GM12878 (cell line): ENCODE results near the gene SPN. TPM values are rescaled to one million over a fixed set of nuclear protein-coding genes. Genes with fewer than 3 reads are reported as not detected.

ENCODE experiments used
- ATAC-seq: fragments of 200-7000 bp; cut with Tn5 transposase; 3 replicates; pipeline ENCODE4 v1.9.1; 2020; ENCODE audit warnings: mild to moderate bottlenecking, moderate library complexity
- BruUV-seq: library from RNA; stranded (reverse); fragments of 400-500 nt; replicated peaks from 2 replicates; lab custom pipeline; 2021; lab: Mats Ljungman, UMichigan
- CTCF ChIA-PET: fragments of 300-600 bp; sonication (Branson Sonifier 250); formaldehyde crosslinking; extraction: SDS; loops from one replicate; lab custom pipeline; 2021; ENCODE audit warnings: inconsistent platforms; lab: Yijun Ruan, JAX
- POLR2A ChIA-PET: fragments of 350-600 bp; formaldehyde crosslinking; extraction: SDS; loops from one replicate; lab custom pipeline; 2021; ENCODE audit warnings: inconsistent platforms; lab: Charles Lee
- RAD21 ChIA-PET: fragments of 300-600 bp; sonication (Branson Sonifier 250); formaldehyde crosslinking; loops from one replicate; lab custom pipeline; 2023; ENCODE audit warnings: antibody characterized with exemption; ENCODE audit not compliant: unreplicated experiment; lab: Charles Lee
- SMC1A ChIA-PET: fragments of 300-600 bp; sonication (Branson Sonifier 250); formaldehyde crosslinking; loops from one replicate; lab custom pipeline; 2023; ENCODE audit not compliant: unreplicated experiment, uncharacterized antibody; lab: Charles Lee
- DNase-seq: peaks from one replicate; pipeline ENCODE4 v3.0.0-alpha.2; 2011; ENCODE audit warnings: low read depth, low spot score
- FAIRE-seq: peaks from 3 replicates; lab custom pipeline; 2011; peaks lifted over from hg19 to GRCh38; lab: Jason Lieb, UNC
- H2AFZ ChIP-seq: 2 replicates; pipeline ENCODE4 v1.6.0; 2011; ENCODE audit warnings: low read depth, low read length, control low read depth; ENCODE audit not compliant: control insufficient read depth
- H3K27ac ChIP-seq: 2 replicates; pipeline ENCODE4 v1.5.1; 2011; ENCODE audit warnings: control low read depth; ENCODE audit not compliant: control insufficient read depth, insufficient read depth
- H3K27me3 ChIP-seq, 2 experiments: replicated peaks in 1 of 2; 2 replicates each; pipeline versions ENCODE4 v1.6.0 to v1.6.1; 2011; ENCODE audit warnings: low read length in 1 of 2; ENCODE audit not compliant: control insufficient read depth in 2 of 2, insufficient read depth in 2 of 2
- H3K36me3 ChIP-seq, 2 experiments: 2 replicates each; pipeline ENCODE4 v1.5.1; 2011; ENCODE audit warnings: low read length in 1 of 2; ENCODE audit not compliant: control insufficient read depth in 2 of 2, insufficient read depth in 2 of 2
- H3K4me1 ChIP-seq: 2 replicates; pipeline ENCODE4 v1.6.1; 2011; ENCODE audit warnings: mild to moderate bottlenecking, low read length, moderate library complexity, mixed read lengths; ENCODE audit not compliant: control insufficient read depth, insufficient read depth
- H3K4me2 ChIP-seq: 2 replicates; pipeline ENCODE4 v1.6.0; 2011; ENCODE audit warnings: control low read depth; ENCODE audit not compliant: control insufficient read depth, insufficient read depth
- H3K4me3 ChIP-seq: fragments of 200-600 bp; sonication (generic); 2 replicates; pipeline ENCODE4 v1.5.1; 2016
- H3K79me2 ChIP-seq: 2 replicates; pipeline ENCODE4 v1.6.0; 2011; ENCODE audit warnings: low read length; ENCODE audit not compliant: control insufficient read depth, insufficient read depth
- H3K9ac ChIP-seq: 2 replicates; pipeline ENCODE4 v1.8.0; 2011; ENCODE audit warnings: low read length, control low read depth, mixed read lengths; ENCODE audit not compliant: control insufficient read depth, insufficient read depth
- H3K9me3 ChIP-seq: replicated peaks from 3 replicates; pipeline ENCODE4 v1.5.1; 2011; ENCODE audit warnings: mild to moderate bottlenecking, low read length; ENCODE audit not compliant: control insufficient read depth, insufficient read depth
- H4K20me1 ChIP-seq: 2 replicates; pipeline ENCODE4 v1.6.0; 2011; ENCODE audit not compliant: control insufficient read depth, insufficient read depth
- BCL3 ChIP-seq: IDR thresholded peaks from 2 replicates; pipeline ENCODE4 v1.6.1; 2011; ENCODE audit warnings: borderline replicate concordance, low read depth, mild to moderate bottlenecking, moderate library complexity, low read length; ENCODE audit not compliant: insufficient read depth, poor library complexity, severe bottlenecking
- BCLAF1 ChIP-seq: fragments of 450-650 bp; IDR thresholded peaks from 2 replicates; pipeline ENCODE4 v1.6.1; 2017; ENCODE audit warnings: antibody characterized with exemption, mild to moderate bottlenecking, moderate library complexity
- E2F4 ChIP-seq: IDR thresholded peaks from 2 replicates; pipeline ENCODE4 v1.6.1; 2012; ENCODE audit warnings: low read depth, low read length, improper control_type of control experiment
- MYB ChIP-seq: fragments of 150-350 bp; IDR thresholded peaks from 2 replicates; pipeline ENCODE4 v1.6.1; 2014; ENCODE audit warnings: mild to moderate bottlenecking, low read depth, low read length, borderline replicate concordance
- SIN3A ChIP-seq: IDR thresholded peaks from 2 replicates; pipeline ENCODE4 v1.6.1; 2012; ENCODE audit warnings: low read depth, low read length, improper control_type of control experiment
- SMAD5 ChIP-seq: IDR thresholded peaks from 2 replicates; pipeline ENCODE4 v1.6.1; 2016; ENCODE audit warnings: antibody characterized with exemption, low read depth
- TCF3 ChIP-seq: IDR thresholded peaks from 2 replicates; pipeline ENCODE4 v1.6.1; 2012; ENCODE audit warnings: low read depth, mild to moderate bottlenecking, low read length, borderline replicate concordance; ENCODE audit not compliant: insufficient read depth
- YY1 ChIP-seq: IDR thresholded peaks from 2 replicates; pipeline ENCODE4 v1.6.1; 2011; ENCODE audit warnings: low read depth, mild to moderate bottlenecking, low read length
- ZBTB40 ChIP-seq: fragments of 450-650 bp; IDR thresholded peaks from 2 replicates; pipeline ENCODE4 v1.6.1; 2016; ENCODE audit warnings: mild to moderate bottlenecking, moderate library complexity, borderline replicate concordance
- ZNF24 ChIP-seq: fragments of 450-650 bp; IDR thresholded peaks from 2 replicates; pipeline ENCODE4 v1.6.1; 2017; ENCODE audit warnings: antibody characterized with exemption, mild to moderate bottlenecking
- ZNF274 ChIP-seq: IDR thresholded peaks from one replicate; pipeline ENCODE4 v1.8.0; 2011; ENCODE audit not compliant: insufficient read length, insufficient read depth
- WGBS: methylation state at CpG from one replicate; pipeline ENCODE4 v1.1.6; 2016; ENCODE audit warnings: low lambda C conversion rate; ENCODE audit not compliant: insufficient replicate concordance, insufficient coverage; ENCODE audit errors: missing lambda C conversion rate; 5-methylcytosine and 5-hydroxymethylcytosine counted together
- in situ Hi-C: fragments of 300-500 bp; cut with MboI; formaldehyde crosslinking; loops from 9 replicates; pipeline ENCODE4 v1.14.3; 2018; ENCODE audit warnings: mixed read lengths
- intact Hi-C: fragments of 100-400 bp; cut with micrococcal nuclease; formaldehyde crosslinking; loops from one replicate; pipeline ENCODE4 v1.14.2; 2022; ENCODE audit not compliant: unreplicated experiment
- polyA plus RNA-seq, 11 experiments: library from polyadenylated mRNA; depleted of rRNA in 4 of 11; unstranded in 6 of 11; stranded (reverse) in 5 of 11; fragments of >200 nt; fragmentation: Nextera tagmentation in 4 of 11; fragmentation: Illumina TruSeq in 1 of 11; extraction: Ambion mirVana in 4 of 11; extraction: Trizol in 1 of 11; gene quantifications; 1 replicate in 1 of 11; 2 replicates in 10 of 11; pipeline versions ENCODE4 v1.2.1 to v1.2.3, GENCODE V29; 2011 to 2016; ENCODE audit warnings: inconsistent platforms in 2 of 11, missing spikeins in 2 of 11, low read depth in 1 of 11
- total RNA-seq, 4 experiments: library from RNA; depleted of rRNA in 3 of 4; stranded (reverse); fragments of >200 nt in 3 of 4; fragmentation: Illumina TruSeq in 1 of 4; extraction: Trizol in 1 of 4; gene quantifications; 2 replicates each; pipeline versions ENCODE4 v1.2.1 to v1.2.3, GENCODE V29; 2013 to 2021

The SPN gene
- total and polyA plus RNA-seq, 10 of the 15 experiments (the other 5 are each of a cell fraction or from before 2014, with no cell fraction given) = 16.2 to 173 (median 92.7) TPM

GRCh38 chr16:29710227-29711219 is 47.5 kb downstream of the SPN start:
- SMC1A ChIA-PET = interaction anchor here (0.7 to 1.8 kb wide), 7 partner anchors 19 to 69 kb away, joined by 3 to 7 read pairs (median 6); no protein-coding TSS in a partner anchor
- in situ Hi-C loops = no loop called here
- TF ChIP-seq SMAD5 = no peak
- peak; percentile 48; the same call in 1 of the 2 replicates for TF ChIP-seq YY1
- TF ChIP-seq BCLAF1 = no peak
- no peak for TF ChIP-seq MYB
- TF ChIP-seq SIN3A = no peak
- no peak for TF ChIP-seq BCL3
- TF ChIP-seq ZNF24 = no peak
- no peak for TF ChIP-seq TCF3
- no peak for TF ChIP-seq ZBTB40
- no peak for TF ChIP-seq E2F4
- TF ChIP-seq ZNF274 = no peak

More at GRCh38 chr16:29710227-29711219, 47.5 kb downstream of the SPN start:
- Histone ChIP-seq H3K27me3 (no peaks in the 10 kb centered on the region; a peak in 1 of 4 replicates), H2AFZ (no peak overlapping the region), H4K20me1 (no peaks in the 10 kb centered on the region), H3K36me3 (no peaks in the 10 kb centered on the region), H3K27ac (no peak overlapping the region), H3K4me1 (peaks cover 9% of the 10 kb centered on the region), H3K4me3 (no peak overlapping the region), H3K9ac (no peak overlapping the region), H3K79me2 (no peaks in the 10 kb centered on the region), H3K4me2 (no peak overlapping the region), H3K9me3 (no peaks in the 10 kb centered on the region; the same call in 2 of the 3 replicates)
- no peak for DNase-seq
- 38% methylated on average over 17 of the region's 17 CpGs for WGBS
- intact Hi-C loops = no loop called here
- ATAC-seq = peak; percentile 94
- BruUV-seq = no TSS peak
- RAD21 ChIA-PET = interaction anchor here (0.6 to 1.3 kb wide), 5 partner anchors 10 to 107 kb away, joined by 3 to 8 read pairs (median 5); partner anchors contain the start of gene KIF22
- CTCF ChIA-PET = interaction anchor here (0.7 to 2.8 kb wide), 15 partner anchors 8 to 74 kb away, joined by 3 to 12 read pairs (median 4); partner anchors contain the start of gene QPRT
- POLR2A ChIA-PET = no interaction called here
- FAIRE-seq = peak; percentile 66
